ENCODE results near the gene ZMAT5.

ZMAT5 gene

DNA sequence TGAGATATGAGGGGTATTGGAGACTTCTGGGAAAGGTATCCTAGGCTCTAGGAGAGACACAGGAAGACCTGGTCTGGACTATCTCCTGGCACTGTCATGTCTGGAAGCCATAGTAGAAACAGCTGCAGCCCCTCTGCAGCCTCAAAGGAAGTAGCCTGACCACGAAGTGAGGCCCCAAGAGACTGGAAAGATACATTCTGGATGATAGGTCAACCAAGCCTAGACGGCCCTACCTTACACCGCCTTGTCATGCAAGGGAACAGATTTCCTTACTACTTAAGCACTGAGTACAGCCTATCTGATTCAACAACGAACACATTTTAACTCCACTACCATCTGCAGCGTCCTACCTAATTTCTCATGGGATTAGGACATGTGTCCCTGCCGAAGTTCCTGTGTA lies 31.5 kb upstream of the ZMAT5 start:
- Histone ChIP-seq H3K27me3 (no peaks in the 10 kb centered on the region), H3K4me1 (peaks cover 0 to 26% (median 10%) of the 10 kb centered on the region in 4 donors), H3K27ac (peak overlapping the region; percentile 42 to 74), H3K36me3 (peaks cover 50 to 98% (median 85%) of the 10 kb centered on the region in 3 donors), H3K4me3 (no peak overlapping the region), H3K9me3 (no peaks in the 10 kb centered on the region)
- DNase-seq, result no peak
- intact Hi-C loops (cut with DNase I; ENCODE audit: low total_unique reads), result no loop called here
- TF ChIP-seq, protein P1, sequence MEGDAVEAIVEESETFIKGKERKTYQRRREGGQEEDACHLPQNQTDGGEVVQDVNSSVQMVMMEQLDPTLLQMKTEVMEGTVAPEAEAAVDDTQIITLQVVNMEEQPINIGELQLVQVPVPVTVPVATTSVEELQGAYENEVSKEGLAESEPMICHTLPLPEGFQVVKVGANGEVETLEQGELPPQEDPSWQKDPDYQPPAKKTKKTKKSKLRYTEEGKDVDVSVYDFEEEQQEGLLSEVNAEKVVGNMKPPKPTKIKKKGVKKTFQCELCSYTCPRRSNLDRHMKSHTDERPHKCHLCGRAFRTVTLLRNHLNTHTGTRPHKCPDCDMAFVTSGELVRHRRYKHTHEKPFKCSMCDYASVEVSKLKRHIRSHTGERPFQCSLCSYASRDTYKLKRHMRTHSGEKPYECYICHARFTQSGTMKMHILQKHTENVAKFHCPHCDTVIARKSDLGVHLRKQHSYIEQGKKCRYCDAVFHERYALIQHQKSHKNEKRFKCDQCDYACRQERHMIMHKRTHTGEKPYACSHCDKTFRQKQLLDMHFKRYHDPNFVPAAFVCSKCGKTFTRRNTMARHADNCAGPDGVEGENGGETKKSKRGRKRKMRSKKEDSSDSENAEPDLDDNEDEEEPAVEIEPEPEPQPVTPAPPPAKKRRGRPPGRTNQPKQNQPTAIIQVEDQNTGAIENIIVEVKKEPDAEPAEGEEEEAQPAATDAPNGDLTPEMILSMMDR (IDR thresholded peaks at IDR 0.05), result no peak

DNA sequence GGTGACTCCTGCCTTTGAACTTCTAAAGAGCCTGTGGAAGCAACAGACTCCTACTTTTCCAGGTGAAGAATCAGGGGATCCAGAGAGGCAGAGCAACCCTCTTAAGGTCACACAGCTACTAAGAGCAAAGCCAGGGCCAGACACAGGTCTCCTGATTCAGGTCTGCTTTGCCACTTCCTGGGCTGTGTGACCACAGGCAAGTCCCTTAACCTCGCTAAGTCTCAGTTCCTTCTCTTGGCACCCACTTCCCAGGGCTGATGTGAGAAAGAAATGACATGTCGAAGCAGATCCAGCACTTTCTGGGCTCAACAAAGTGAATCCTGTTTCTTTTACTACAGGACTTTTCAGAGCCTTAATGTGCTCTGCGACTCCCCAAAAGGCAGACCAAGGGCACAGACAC lies 30.5 kb upstream of the ZMAT5 start:
- H3K27ac ChIP-seq, result no peak overlapping the region
- H3K9me3 ChIP-seq, result no peaks in the 10 kb centered on the region
- no peaks in the 10 kb centered on the region for H3K27me3 ChIP-seq
- TF ChIP-seq, protein P1 (IDR thresholded peaks at IDR 0.05), result no peak
- no peak for DNase-seq
- intact Hi-C loops (cut with DNase I; ENCODE audit: low total_unique reads), result no loop called here
- peaks cover 49 to 98% (median 85%) of the 10 kb centered on the region in 3 donors for H3K36me3 ChIP-seq
- H3K4me3 ChIP-seq, result no peak overlapping the region
- H3K4me1 ChIP-seq, result peaks cover 0 to 26% (median 10%) of the 10 kb centered on the region in 4 donors

DNA sequence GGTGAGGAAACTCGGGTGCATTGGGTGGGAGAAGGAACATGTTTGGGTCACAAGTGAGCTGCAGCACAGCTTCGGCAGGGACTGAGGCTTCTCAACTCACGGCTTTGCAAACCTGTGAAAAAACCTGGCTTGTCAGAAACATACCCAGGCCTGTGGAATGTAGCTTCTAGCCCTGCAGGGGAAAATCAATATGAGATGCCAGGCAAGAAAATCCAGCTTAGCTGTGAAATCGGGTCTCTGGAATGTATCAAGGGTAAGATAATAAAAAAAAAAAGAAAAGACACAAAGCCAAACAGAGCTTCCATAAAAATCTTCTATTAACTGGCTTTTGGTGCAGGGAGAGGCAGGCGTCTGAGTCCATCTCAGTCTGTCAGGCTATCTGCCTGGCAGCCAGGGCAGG lies 28.9 kb upstream of the ZMAT5 start:
- Histone ChIP-seq H3K27me3 (no peaks in the 10 kb centered on the region), H3K4me3 (no peak overlapping the region), H3K27ac (no peak overlapping the region), H3K9me3 (no peaks in the 10 kb centered on the region), H3K4me1 (peaks cover 0 to 26% (median 10%) of the 10 kb centered on the region in 4 donors), H3K36me3 (peaks cover 45 to 98% (median 85%) of the 10 kb centered on the region in 3 donors)
- DNase-seq, result no peak
- TF ChIP-seq, protein P1 (IDR thresholded peaks at IDR 0.05), result no peak
- intact Hi-C loops (cut with DNase I; ENCODE audit: low total_unique reads), result no loop called here

DNA sequence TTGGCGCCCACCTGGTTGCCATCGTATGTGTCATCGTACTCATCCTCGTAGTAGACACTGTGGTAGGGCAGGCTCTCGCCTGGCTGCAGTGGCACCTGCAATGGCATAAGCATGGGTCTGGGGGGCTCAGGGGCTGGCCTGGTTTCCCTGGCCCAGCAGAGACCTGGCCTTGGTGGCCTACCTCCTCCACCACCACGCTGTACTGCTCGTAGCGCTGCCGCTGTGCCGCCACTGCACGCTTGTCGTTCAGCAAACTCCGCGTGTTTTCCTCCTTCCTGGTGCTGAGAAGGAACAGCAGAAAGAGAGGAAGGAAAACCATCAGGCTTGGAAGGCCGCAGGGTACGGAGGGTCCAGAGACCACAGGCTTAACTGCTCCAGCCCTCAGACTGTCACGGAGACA lies 26.6 kb upstream of the ZMAT5 start:
- intact Hi-C loops (cut with DNase I; ENCODE audit: low total_unique reads), result no loop called here
- TF ChIP-seq, protein P1 (IDR thresholded peaks at IDR 0.05), result no peak
- no peak overlapping the region for H3K27ac ChIP-seq
- H3K27me3 ChIP-seq, result no peaks in the 10 kb centered on the region
- no peaks in the 10 kb centered on the region for H3K9me3 ChIP-seq
- H3K36me3 ChIP-seq, result peaks cover 43 to 98% (median 94%) of the 10 kb centered on the region in 3 donors
- no peak for DNase-seq
- H3K4me3 ChIP-seq, result no peak overlapping the region
- peaks cover 0 to 9% (median 3%) of the 10 kb centered on the region in 4 donors for H3K4me1 ChIP-seq

DNA sequence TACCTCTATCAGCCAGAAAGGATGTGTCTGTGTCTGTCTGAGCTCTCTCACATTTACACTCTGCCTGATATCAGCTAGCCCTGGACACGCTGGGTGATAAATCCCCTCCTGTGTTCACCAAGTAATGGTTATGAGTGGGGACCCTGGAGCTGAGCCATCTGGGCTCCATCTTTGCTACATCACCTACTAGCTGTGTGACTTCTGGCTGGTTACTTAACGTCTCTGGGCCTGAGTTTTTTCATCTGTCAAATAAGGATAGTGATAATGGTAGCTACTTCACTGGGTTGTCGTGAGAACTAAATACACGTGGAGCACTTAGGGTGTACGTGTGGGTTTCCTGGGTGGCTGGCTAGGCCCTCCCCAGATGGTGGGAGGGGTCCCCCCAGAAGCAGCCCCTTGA lies 23.3 kb upstream of the ZMAT5 start:
- peaks cover 40 to 79% (median 67%) of the 10 kb centered on the region in 3 donors for H3K36me3 ChIP-seq
- H3K27me3 ChIP-seq, result no peaks in the 10 kb centered on the region
- peaks cover 0 to under 1% (median 0%) of the 10 kb centered on the region in 4 donors for H3K4me1 ChIP-seq
- H3K4me3 ChIP-seq, result no peak overlapping the region
- TF ChIP-seq, protein P1 (IDR thresholded peaks at IDR 0.05), result no peak
- no peak overlapping the region for H3K27ac ChIP-seq
- intact Hi-C loops (cut with DNase I; ENCODE audit: low total_unique reads), result no loop called here
- no peak for DNase-seq
- no peaks in the 10 kb centered on the region for H3K9me3 ChIP-seq
